MM.1S (cell line): ENCODE measurements around the gene PDE11A.
"Not testable (repeated sequence)": the region's sequence is repeated elsewhere in the genome, so short reads cannot be mapped to it uniquely, and the experiment has no call there.

Experiments
- DNase-seq: peaks from one replicate; pipeline ENCODE4 v3.0.0-alpha.2; 2015
- H2AFZ ChIP-seq: fragments of 300-600 bp; sonication (generic); 2 replicates; pipeline ENCODE4 v1.6.0; 2016; ENCODE audit warnings: antibody characterized with exemption, low read length
- H3F3A ChIP-seq: fragments of 300-600 bp; sonication (generic); 2 replicates; pipeline ENCODE4 v1.6.1; 2016; ENCODE audit warnings: mild to moderate bottlenecking, antibody characterized with exemption, low read length, moderate library complexity, mixed read lengths; ENCODE audit not compliant: insufficient read depth
- H3K27ac ChIP-seq: fragments of 300-600 bp; sonication (generic); 2 replicates; pipeline ENCODE4 v1.5.1; 2016; ENCODE audit warnings: mild to moderate bottlenecking, low read length
- H3K27me3 ChIP-seq: fragments of 300-600 bp; sonication (generic); replicated peaks from 2 replicates; pipeline ENCODE4 v1.6.0; 2016; ENCODE audit warnings: low read length; ENCODE audit not compliant: insufficient read depth
- H3K36me3 ChIP-seq: fragments of 300-600 bp; sonication (generic); replicated peaks from 2 replicates; pipeline ENCODE4 v1.6.1; 2016; ENCODE audit warnings: mild to moderate bottlenecking, low read length, mixed read lengths; ENCODE audit not compliant: insufficient read depth
- H3K4me1 ChIP-seq: fragments of 300-600 bp; sonication (generic); 2 replicates; pipeline ENCODE4 v1.6.1; 2016; ENCODE audit warnings: low read length, mixed read lengths
- H3K4me2 ChIP-seq: fragments of 300-600 bp; sonication (generic); 2 replicates; pipeline ENCODE4 v1.6.0; 2016; ENCODE audit warnings: low read depth, low read length
- H3K4me3 ChIP-seq: fragments of 300-600 bp; sonication (generic); 2 replicates; pipeline ENCODE4 v1.5.1; 2016; ENCODE audit warnings: low read length, mixed read lengths
- H3K79me2 ChIP-seq: fragments of 300-600 bp; sonication (generic); 2 replicates; pipeline ENCODE4 v1.6.1; 2016; ENCODE audit warnings: mixed run types, low read length, mixed read lengths
- H3K9ac ChIP-seq: fragments of 300-600 bp; sonication (generic); 2 replicates; pipeline ENCODE4 v1.6.1; 2016; ENCODE audit warnings: low read length, mixed read lengths
- H3K9me2 ChIP-seq: fragments of 300-600 bp; sonication (generic); replicated peaks from 2 replicates; pipeline ENCODE4 v1.6.1; 2016; ENCODE audit warnings: mild to moderate bottlenecking, low read length, mixed read lengths; ENCODE audit not compliant: insufficient read depth
- H3K9me3 ChIP-seq: fragments of 300-600 bp; sonication (generic); replicated peaks from 2 replicates; pipeline ENCODE4 v1.6.1; 2016; ENCODE audit warnings: mild to moderate bottlenecking, low read length, mixed read lengths; ENCODE audit not compliant: insufficient read depth
- H4K20me1 ChIP-seq: fragments of 300-600 bp; sonication (generic); 2 replicates; pipeline ENCODE4 v1.6.1; 2016; ENCODE audit warnings: mild to moderate bottlenecking, low read length, moderate library complexity, mixed read lengths; ENCODE audit not compliant: insufficient read depth
- EZH2 ChIP-seq: fragments of 300-600 bp; sonication (generic); optimal IDR thresholded peaks from 2 replicates; pipeline ENCODE3; 2017; ENCODE audit warnings: low read depth, mild to moderate bottlenecking, antibody characterized with exemption, low read length, mixed read lengths
- EZH2phosphoT487 ChIP-seq: fragments of 300-600 bp; sonication (generic); IDR thresholded peaks from 2 replicates; pipeline ENCODE4 v1.6.1; 2018; ENCODE audit warnings: antibody characterized with exemption, low read length
- TF ChIP-seq, protein P1 (sequence below): fragments of 300-600 bp; sonication (generic); IDR thresholded peaks from 2 replicates; pipeline ENCODE4 v1.5.1; 2016; ENCODE audit warnings: antibody characterized with exemption, low read length, mixed read lengths

PDE11A gene

DNA sequence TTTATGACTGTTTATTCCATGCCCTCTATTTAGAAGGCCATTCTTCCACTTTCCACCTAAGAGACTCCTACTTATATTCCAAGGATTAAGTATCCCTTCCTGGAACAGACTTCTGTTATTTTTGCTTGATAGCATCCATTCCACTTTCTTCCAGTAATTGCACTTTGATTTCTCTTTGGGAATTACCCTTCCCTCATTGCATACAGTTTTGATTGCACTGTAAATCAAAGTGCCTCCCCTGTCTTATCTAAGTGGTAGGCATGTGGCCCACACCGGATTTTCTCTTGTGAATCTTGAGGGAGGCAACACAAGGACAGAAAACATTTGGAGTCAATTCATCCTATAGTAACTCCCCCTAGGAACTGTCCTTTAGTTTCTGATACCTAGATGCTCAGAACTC, 120.4 kb downstream of the PDE11A start:
- no peak overlapping the region for H3K4me3 ChIP-seq
- DNase-seq, result no peak
- H4K20me1 ChIP-seq, result no peaks in the 10 kb centered on the region
- H3K9ac ChIP-seq, result no peak overlapping the region
- H3K9me2 ChIP-seq, result no peaks in the 10 kb centered on the region
- H3K36me3 ChIP-seq, result no peaks in the 10 kb centered on the region
- H3K27me3 ChIP-seq, result no peaks in the 10 kb centered on the region
- H3K4me1 ChIP-seq, result no peaks in the 10 kb centered on the region
- no peaks in the 10 kb centered on the region for H3F3A ChIP-seq
- no peaks in the 10 kb centered on the region for H3K79me2 ChIP-seq
- no peak overlapping the region for H3K4me2 ChIP-seq
- TF ChIP-seq, protein P1, sequence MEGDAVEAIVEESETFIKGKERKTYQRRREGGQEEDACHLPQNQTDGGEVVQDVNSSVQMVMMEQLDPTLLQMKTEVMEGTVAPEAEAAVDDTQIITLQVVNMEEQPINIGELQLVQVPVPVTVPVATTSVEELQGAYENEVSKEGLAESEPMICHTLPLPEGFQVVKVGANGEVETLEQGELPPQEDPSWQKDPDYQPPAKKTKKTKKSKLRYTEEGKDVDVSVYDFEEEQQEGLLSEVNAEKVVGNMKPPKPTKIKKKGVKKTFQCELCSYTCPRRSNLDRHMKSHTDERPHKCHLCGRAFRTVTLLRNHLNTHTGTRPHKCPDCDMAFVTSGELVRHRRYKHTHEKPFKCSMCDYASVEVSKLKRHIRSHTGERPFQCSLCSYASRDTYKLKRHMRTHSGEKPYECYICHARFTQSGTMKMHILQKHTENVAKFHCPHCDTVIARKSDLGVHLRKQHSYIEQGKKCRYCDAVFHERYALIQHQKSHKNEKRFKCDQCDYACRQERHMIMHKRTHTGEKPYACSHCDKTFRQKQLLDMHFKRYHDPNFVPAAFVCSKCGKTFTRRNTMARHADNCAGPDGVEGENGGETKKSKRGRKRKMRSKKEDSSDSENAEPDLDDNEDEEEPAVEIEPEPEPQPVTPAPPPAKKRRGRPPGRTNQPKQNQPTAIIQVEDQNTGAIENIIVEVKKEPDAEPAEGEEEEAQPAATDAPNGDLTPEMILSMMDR, result no peak
- no peak for TF ChIP-seq EZH2phosphoT487
- no peak for TF ChIP-seq EZH2
- H2AFZ ChIP-seq, result no peak overlapping the region
- H3K9me3 ChIP-seq, result no peaks in the 10 kb centered on the region
- H3K27ac ChIP-seq, result no peak overlapping the region

DNA sequence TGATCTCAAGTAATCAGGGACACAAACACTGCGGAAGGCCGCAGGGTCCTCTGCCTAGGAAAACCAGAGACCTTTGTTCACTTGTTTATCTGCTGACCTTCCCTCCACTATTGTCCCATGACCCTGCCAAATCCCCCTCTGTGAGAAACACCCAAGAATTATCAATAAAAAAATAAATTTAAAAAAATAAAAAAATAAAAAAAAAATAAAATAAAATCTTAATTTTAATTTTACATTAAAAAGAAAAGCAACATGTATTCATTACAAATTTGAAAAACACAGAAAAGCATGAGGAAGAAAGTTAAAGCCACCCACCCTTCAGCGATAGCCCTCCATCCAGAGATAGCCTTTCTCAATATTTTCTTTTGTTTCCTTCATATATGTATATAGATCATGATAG, 125.0 kb downstream of the PDE11A start:
- H3K4me3 ChIP-seq, H3K9ac ChIP-seq, H3K4me2 ChIP-seq, H3F3A ChIP-seq, H3K9me3 ChIP-seq, DNase-seq, H3K36me3 ChIP-seq, H4K20me1 ChIP-seq, H3K9me2 ChIP-seq, H3K4me1 ChIP-seq, H3K79me2 ChIP-seq, H3K27me3 ChIP-seq, H2AFZ ChIP-seq, H3K27ac ChIP-seq: not testable (repeated sequence)

DNA sequence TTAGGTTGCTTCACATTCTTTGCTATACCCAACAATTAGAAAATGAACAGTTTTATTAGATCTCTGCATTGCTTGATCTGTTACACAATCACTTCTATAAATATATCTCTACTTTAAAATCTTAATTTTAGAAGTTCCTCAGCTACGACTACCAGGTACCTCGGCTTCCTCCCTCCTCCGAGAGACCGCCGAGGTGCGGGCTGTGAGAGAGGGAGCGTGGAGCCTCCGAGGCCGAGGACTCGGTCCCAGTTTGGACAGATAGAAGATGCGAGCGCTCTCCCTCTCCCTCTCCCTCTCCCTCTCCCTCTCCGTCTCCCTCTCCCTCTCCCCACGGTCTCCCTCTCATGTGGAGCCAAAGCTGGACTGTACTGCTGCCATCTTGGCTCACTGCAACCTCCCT, 128.0 kb downstream of the PDE11A start:
- not testable (repeated sequence) for H4K20me1 ChIP-seq

DNA sequence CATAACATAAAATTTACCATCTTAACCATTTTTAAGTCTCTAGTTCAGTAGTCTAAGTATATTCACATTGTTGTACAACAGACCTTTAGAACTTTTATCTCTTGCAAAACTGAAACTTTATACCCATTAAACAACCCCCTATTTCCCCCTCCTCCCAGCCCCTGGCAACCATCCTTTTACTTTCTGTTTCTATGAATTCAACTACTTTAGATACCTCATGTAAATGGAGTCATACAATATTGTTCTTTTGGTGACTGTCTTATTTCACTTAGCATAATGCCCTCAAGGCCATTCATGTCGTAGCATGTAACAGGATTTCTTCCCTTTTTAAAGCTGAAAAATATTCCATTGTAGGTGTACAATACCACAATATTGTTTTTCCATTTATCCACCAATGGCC, 129.8 kb downstream of the PDE11A start:
- H3K4me3 ChIP-seq, result no peak overlapping the region
- no peak overlapping the region for H3K27ac ChIP-seq
- no peaks in the 10 kb centered on the region for H3K9me3 ChIP-seq

More for the DNA sequence above, 128.0 kb downstream of the PDE11A start:
- H3K27ac ChIP-seq, H3K9me2 ChIP-seq, H3K79me2 ChIP-seq, DNase-seq, H3K4me3 ChIP-seq, H3K4me1 ChIP-seq, H3K9ac ChIP-seq, H3K9me3 ChIP-seq, H3K4me2 ChIP-seq, H3F3A ChIP-seq, H2AFZ ChIP-seq, H3K36me3 ChIP-seq, H3K27me3 ChIP-seq: not testable (repeated sequence)

More for the DNA sequence above, 129.8 kb downstream of the PDE11A start:
- Histone ChIP-seq H3K9me2 (no peaks in the 10 kb centered on the region), H3K4me2 (no peak overlapping the region), H3K36me3 (no peaks in the 10 kb centered on the region), H4K20me1 (no peaks in the 10 kb centered on the region), H3F3A (no peaks in the 10 kb centered on the region), H3K27me3 (no peaks in the 10 kb centered on the region), H2AFZ (no peak overlapping the region), H3K4me1 (no peaks in the 10 kb centered on the region), H3K9ac (no peak overlapping the region), H3K79me2 (no peaks in the 10 kb centered on the region)
- TF ChIP-seq EZH2phosphoT487 (no peak), EZH2 (no peak)
- TF ChIP-seq, protein P1, result no peak
- no peak for DNase-seq
